ENCODE results near the gene KIAA0513. TPM values are rescaled to one million over a fixed set of nuclear protein-coding genes. Genes with fewer than 3 reads are reported as not detected.
A peak's percentile ranks its signal among the peaks of the same experiment; 100 is the strongest.

The KIAA0513 gene
- total RNA-seq, 4 donors from 2014 or later = 6.2 to 8.4 (median 7.5) TPM

DNA sequence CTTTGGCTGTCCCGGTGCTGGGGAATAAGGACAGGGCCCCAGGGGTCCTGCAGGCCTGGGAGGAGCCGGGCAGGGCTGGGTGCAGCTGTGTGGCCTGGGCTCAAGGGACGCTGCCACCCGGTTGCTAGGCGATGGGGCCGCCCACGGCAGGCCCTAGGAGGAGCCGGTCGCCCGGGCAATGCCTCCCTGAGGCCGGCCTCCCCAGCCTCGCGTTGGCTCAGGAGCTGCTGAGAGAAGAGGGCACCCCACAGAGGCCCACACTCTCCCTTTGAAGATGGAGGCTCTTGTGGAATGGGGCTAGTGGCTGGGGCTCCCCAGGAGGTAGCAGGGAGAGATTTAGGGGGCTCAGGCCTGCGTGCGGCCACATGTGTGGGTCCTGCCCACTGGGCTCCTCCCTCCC, 84.8 kb downstream of the KIAA0513 start, which contains the start of gene CIBAR2:
CIBAR2 (minus strand) TSS at position 109 of the 400 bp plus-strand sequence. CDS start 120 bp downstream, outside the sequence.
- no peak within 1 kb of the TSS for H3K27ac ChIP-seq
- H3K4me3 ChIP-seq (replicated peaks in 1 of 3) = no peak within 1 kb of the TSS
- no peaks in the 10 kb centered on the region for H3K27me3 ChIP-seq
- peaks cover 0 to 8% of the 10 kb centered on the region in 2 donors for H3K4me1 ChIP-seq
- 86 to 95% methylated on average over 2 to 11 of the region's 15 CpGs for WGBS, 2 donors
- intact Hi-C loops (cut with DNase I) = loop anchor here (10.0 kb wide), 1 partner anchor 602 kb away; no protein-coding TSS in a partner anchor
- no peaks in the 10 kb centered on the region for H3K36me3 ChIP-seq
- H3K9me3 ChIP-seq = no peaks in the 10 kb centered on the region
- no peak for TF ChIP-seq POLR2A (IDR thresholded peaks at IDR 0.05)
- TF ChIP-seq, protein P1, sequence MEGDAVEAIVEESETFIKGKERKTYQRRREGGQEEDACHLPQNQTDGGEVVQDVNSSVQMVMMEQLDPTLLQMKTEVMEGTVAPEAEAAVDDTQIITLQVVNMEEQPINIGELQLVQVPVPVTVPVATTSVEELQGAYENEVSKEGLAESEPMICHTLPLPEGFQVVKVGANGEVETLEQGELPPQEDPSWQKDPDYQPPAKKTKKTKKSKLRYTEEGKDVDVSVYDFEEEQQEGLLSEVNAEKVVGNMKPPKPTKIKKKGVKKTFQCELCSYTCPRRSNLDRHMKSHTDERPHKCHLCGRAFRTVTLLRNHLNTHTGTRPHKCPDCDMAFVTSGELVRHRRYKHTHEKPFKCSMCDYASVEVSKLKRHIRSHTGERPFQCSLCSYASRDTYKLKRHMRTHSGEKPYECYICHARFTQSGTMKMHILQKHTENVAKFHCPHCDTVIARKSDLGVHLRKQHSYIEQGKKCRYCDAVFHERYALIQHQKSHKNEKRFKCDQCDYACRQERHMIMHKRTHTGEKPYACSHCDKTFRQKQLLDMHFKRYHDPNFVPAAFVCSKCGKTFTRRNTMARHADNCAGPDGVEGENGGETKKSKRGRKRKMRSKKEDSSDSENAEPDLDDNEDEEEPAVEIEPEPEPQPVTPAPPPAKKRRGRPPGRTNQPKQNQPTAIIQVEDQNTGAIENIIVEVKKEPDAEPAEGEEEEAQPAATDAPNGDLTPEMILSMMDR (IDR thresholded peaks at IDR 0.05) = no peak
- DNase-seq = no peak

DNA sequence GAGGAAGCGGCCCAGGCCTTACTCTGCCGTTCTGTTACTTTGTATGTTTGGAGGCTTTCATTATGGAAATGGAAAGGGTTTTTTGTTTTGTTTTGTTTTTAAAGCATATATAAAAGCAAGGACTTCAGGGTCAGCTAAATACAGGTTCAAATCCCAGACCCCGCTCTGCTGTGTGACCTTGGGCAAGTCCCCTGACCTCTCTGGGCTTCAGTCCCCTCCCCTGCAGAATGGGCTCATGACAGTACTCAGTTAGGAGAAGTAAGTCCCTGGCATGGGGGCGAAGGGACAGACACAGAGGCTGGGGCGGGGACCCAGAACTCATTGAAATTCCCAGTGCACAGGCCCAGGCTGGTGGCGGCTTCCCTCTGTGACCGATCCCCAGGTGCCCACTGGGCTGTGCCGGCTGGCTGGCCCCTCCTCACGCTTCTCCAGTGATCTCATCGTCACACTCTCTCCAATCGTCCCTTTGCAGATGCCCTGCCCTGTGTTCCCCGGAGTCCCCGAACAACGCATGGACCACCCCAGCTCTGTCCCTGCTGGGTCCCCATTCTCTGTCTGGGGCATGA, 85.7 kb downstream of the KIAA0513 start:
- WGBS, 2 donors = 89% methylated on average over 14 of the region's 14 CpGs
- H3K9me3 ChIP-seq = no peaks in the 10 kb centered on the region
- DNase-seq = no peak

DNA sequence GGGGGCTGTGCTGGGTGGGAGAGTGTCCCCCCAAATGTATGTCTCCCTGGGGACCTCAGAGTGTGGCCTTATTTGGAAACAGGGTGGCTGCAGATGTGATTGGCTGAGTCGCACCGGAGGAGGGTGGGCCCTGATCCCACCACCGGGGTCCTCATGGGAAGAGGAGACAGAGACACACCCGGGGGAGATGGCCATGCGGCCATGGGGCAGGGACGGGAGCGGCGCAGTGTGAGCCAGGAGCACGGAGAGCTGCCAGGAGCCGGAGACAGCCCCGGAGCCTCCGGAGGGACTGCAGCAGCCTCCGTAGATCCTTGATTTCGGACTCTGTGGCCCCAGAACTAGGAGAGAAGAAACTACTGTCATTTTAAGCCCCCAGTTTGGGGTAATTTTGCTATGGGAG, 86.3 kb downstream of the KIAA0513 start:
- H3K27ac ChIP-seq = no peak overlapping the region
- H3K4me1 ChIP-seq = peaks cover 0 to 8% of the 10 kb centered on the region in 2 donors
- intact Hi-C loops (cut with DNase I) = loop anchor here (10.0 kb wide), 1 partner anchor 601 kb away; no protein-coding TSS in a partner anchor
- WGBS, 2 donors = 66 to 76% methylated on average over 14 of the region's 14 CpGs
- H3K27me3 ChIP-seq = no peaks in the 10 kb centered on the region
- TF ChIP-seq POLR2A (IDR thresholded peaks at IDR 0.05) = no peak
- TF ChIP-seq, protein P1 (IDR thresholded peaks at IDR 0.05) = no peak
- no peaks in the 10 kb centered on the region for H3K36me3 ChIP-seq
- no peaks in the 10 kb centered on the region for H3K9me3 ChIP-seq
- no peak for DNase-seq
- no peak overlapping the region for H3K4me3 ChIP-seq (replicated peaks in 1 of 3)

More for the DNA sequence above, 85.7 kb downstream of the KIAA0513 start:
- TF ChIP-seq, protein P1 (IDR thresholded peaks at IDR 0.05) = no peak
- TF ChIP-seq POLR2A (IDR thresholded peaks at IDR 0.05) = no peak
- intact Hi-C loops (cut with DNase I) = loop anchor here (10.0 kb wide), 1 partner anchor 602 kb away; no protein-coding TSS in a partner anchor
- Histone ChIP-seq H3K27ac (no peak overlapping the region), H3K36me3 (no peaks in the 10 kb centered on the region), H3K4me3 (replicated peaks in 1 of 3) (no peak overlapping the region), H3K4me1 (peaks cover 0 to 8% of the 10 kb centered on the region in 2 donors), H3K27me3 (no peaks in the 10 kb centered on the region)

DNA sequence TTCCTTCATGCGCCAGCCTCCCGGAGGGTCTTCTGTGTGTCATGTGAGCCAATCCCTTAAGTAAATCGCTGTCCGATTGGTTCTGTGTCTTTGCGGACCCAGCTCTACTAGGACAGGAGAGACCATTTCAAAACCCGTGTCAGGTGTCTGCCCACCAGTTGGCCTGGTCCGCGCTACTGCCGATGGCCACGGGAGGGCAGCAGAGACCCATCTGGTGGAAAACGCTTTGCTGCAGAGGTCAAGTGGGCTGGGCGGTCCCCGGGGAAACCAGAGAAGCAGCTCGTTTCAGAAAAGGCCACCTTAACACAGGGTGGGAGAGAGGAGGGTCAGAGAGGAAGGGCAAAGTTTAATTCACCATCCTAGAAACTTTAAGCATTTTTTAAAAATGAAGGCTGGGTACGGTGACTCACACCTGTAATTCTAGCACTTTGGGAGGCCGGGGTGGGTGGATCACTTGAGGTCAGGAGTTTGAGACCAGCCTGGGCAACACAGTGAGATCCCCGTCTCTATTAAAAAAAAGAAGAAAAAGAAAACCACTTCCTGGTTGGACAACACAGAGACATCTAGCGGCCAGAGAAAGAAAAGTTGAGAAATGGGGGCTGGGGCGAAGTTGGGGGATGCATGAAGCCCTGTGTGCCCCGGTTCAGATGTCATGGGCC, 87.4 kb downstream of the KIAA0513 start:
- Histone ChIP-seq H3K27me3 (no peaks in the 10 kb centered on the region), H3K36me3 (no peaks in the 10 kb centered on the region), H3K4me3 (replicated peaks in 1 of 3) (no peak overlapping the region), H3K9me3 (no peaks in the 10 kb centered on the region), H3K27ac (no peak overlapping the region), H3K4me1 (peaks cover 0 to 8% of the 10 kb centered on the region in 2 donors)
- DNase-seq = peak; percentile 90 to 91
- WGBS, 2 donors = 14 to 18% methylated on average over 12 to 20 of the region's 20 CpGs
- intact Hi-C loops (cut with DNase I) = loop anchor here (5.0 to 10.0 kb wide), 2 partner anchors 127 to 600 kb away; no protein-coding TSS in a partner anchor
- TF ChIP-seq, protein P1 (IDR thresholded peaks at IDR 0.05) = peak; percentile 87 to 99 (median 98)
- no peak for TF ChIP-seq POLR2A (IDR thresholded peaks at IDR 0.05)

DNA sequence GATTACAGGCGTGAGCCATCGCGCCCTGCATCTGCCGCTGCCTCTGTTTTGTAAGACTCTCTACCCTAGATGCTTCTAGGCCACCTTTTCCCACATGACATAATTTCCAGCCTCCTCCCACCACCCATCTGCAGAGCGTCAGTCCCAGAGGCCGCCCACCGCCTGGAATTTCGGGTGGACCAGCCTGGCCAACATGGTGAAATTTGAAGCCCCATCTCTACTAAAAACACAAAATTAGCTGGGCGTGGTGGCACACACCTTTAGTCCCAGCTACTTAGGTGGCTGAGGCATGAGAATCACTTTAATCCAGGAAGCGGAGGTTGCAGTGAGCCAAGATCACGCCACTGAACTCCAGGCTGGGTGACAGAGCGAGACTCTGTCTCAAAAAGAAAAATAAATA, 89.8 kb downstream of the KIAA0513 start:
- no peak overlapping the region for H3K27ac ChIP-seq
- H3K36me3 ChIP-seq = no peaks in the 10 kb centered on the region
- TF ChIP-seq POLR2A (IDR thresholded peaks at IDR 0.05) = no peak
- TF ChIP-seq, protein P1 (IDR thresholded peaks at IDR 0.05) = no peak
- no peak for DNase-seq
- intact Hi-C loops (cut with DNase I) = loop anchor here (5.0 to 10.0 kb wide), 2 partner anchors 125 to 597 kb away; no protein-coding TSS in a partner anchor
- H3K4me3 ChIP-seq (replicated peaks in 1 of 3) = no peak overlapping the region
- 94% methylated on average over 12 of the region's 12 CpGs for WGBS, 2 donors
- no peaks in the 10 kb centered on the region for H3K9me3 ChIP-seq
- H3K27me3 ChIP-seq = no peaks in the 10 kb centered on the region
- peaks cover 0 to 8% of the 10 kb centered on the region in 2 donors for H3K4me1 ChIP-seq

Measured in thyroid gland (tissue), 4 donors.